Vagina (tissue), 2 donors: ENCODE data around the gene PDK3. TPM values are rescaled to one million over a fixed set of nuclear protein-coding genes. Genes with fewer than 3 reads are reported as not detected.

ENCODE experiments used
- DNase-seq, 2 donors: peaks; one replicate each; pipeline ENCODE4 v3.0.0-alpha.2; 2017; ENCODE audit errors: extremely low spot score in 2 of 2
- H3K27ac ChIP-seq: fragments of 200-600 bp; sonication (generic); one replicate; pipeline ENCODE4 v1.5.1; 2019
- H3K27me3 ChIP-seq: fragments of 200-600 bp; sonication (generic); one replicate; pipeline ENCODE4 v1.5.1; 2019
- H3K36me3 ChIP-seq, 2 donors: fragments of 200-600 bp; sonication (generic); one replicate each; pipeline ENCODE4 v1.5.1; 2017 to 2019
- H3K4me1 ChIP-seq: fragments of 200-600 bp; sonication (generic); one replicate; pipeline ENCODE4 v1.5.1; 2019
- H3K4me3 ChIP-seq, 2 donors: fragments of 200-600 bp; sonication (generic); 1 replicate in 1 of 2; 2 replicates in 1 of 2; pipeline ENCODE4 v1.5.1; 2016 to 2019
- H3K9me3 ChIP-seq: fragments of 200-600 bp; sonication (generic); one replicate; pipeline ENCODE4 v1.5.1; 2019
- POLR2A ChIP-seq, 2 donors: fragments of 450-650 bp; IDR thresholded peaks; one replicate each; pipeline ENCODE4 v1.6.1; 2017; ENCODE audit warnings: antibody characterized with exemption in 2 of 2, mild to moderate bottlenecking in 2 of 2, moderate library complexity in 2 of 2
- POLR2AphosphoS5 ChIP-seq, 2 donors: sonication (generic); formaldehyde crosslinking; IDR thresholded peaks; one replicate each; pipeline ENCODE4 v1.9.0; 2017; ENCODE audit warnings: antibody characterized with exemption in 2 of 2, mild to moderate bottlenecking in 2 of 2, low read depth in 1 of 2; ENCODE audit not compliant: insufficient read depth in 1 of 2
- intact Hi-C: fragments of 100-400 bp; cut with DNase I; formaldehyde crosslinking; loops from one replicate; pipeline ENCODE4 v1.15.1; 2023
- total RNA-seq: library from RNA; depleted of rRNA; stranded (reverse); fragments of >200 nt; gene quantifications from one replicate; pipeline ENCODE4 v1.2.3, GENCODE V29; 2016
- TF ChIP-seq, protein P1 (sequence below), 3 experiments: fragments of 450-650 bp in 2 of 3; fragments of 200-600 bp in 1 of 3; sonication (generic) in 1 of 3; IDR thresholded peaks; one replicate each; pipeline ENCODE4 v1.5.1; 2017 to 2019; ENCODE audit warnings: antibody characterized with exemption in 3 of 3, mild to moderate bottlenecking in 2 of 3, moderate library complexity in 2 of 3

The PDK3 gene
- total RNA-seq, 1 donor from 2014 or later = 23.3 TPM

DNA sequence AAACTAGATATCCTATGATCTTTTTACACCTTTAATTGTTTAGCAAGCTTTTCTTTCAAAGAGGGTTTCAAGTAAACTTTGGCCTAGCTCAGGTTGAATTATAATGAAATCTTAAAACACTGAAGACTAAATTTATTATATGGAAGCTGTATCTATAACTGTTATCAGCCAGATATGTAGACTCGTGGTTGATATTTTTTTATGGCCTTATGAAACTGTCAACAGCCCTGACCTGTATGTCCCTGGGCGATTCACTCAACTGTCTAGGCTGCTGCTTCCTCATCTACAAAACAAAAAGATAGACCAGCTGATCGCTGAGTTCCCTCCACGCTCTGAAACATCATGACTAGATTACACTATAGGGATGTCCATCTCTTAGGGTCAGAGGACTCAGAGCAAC, 21.2 kb upstream of the PDK3 start:
- H3K27ac ChIP-seq = no peak overlapping the region
- no peak overlapping the region for H3K4me3 ChIP-seq
- TF ChIP-seq POLR2A (IDR thresholded peaks at IDR 0.05) (no peak), POLR2AphosphoS5 (IDR thresholded peaks at IDR 0.05; ENCODE audit: insufficient read depth in 1 of 2, low read depth in 1 of 2) (no peak)
- TF ChIP-seq, protein P1, sequence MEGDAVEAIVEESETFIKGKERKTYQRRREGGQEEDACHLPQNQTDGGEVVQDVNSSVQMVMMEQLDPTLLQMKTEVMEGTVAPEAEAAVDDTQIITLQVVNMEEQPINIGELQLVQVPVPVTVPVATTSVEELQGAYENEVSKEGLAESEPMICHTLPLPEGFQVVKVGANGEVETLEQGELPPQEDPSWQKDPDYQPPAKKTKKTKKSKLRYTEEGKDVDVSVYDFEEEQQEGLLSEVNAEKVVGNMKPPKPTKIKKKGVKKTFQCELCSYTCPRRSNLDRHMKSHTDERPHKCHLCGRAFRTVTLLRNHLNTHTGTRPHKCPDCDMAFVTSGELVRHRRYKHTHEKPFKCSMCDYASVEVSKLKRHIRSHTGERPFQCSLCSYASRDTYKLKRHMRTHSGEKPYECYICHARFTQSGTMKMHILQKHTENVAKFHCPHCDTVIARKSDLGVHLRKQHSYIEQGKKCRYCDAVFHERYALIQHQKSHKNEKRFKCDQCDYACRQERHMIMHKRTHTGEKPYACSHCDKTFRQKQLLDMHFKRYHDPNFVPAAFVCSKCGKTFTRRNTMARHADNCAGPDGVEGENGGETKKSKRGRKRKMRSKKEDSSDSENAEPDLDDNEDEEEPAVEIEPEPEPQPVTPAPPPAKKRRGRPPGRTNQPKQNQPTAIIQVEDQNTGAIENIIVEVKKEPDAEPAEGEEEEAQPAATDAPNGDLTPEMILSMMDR (IDR thresholded peaks at IDR 0.05) = no peak
- H3K36me3 ChIP-seq = no peaks in the 10 kb centered on the region
- H3K27me3 ChIP-seq = no peaks in the 10 kb centered on the region
- H3K4me1 ChIP-seq = no peaks in the 10 kb centered on the region
- DNase-seq = no peak
- H3K9me3 ChIP-seq = no peaks in the 10 kb centered on the region
- intact Hi-C loops = no loop called here

DNA sequence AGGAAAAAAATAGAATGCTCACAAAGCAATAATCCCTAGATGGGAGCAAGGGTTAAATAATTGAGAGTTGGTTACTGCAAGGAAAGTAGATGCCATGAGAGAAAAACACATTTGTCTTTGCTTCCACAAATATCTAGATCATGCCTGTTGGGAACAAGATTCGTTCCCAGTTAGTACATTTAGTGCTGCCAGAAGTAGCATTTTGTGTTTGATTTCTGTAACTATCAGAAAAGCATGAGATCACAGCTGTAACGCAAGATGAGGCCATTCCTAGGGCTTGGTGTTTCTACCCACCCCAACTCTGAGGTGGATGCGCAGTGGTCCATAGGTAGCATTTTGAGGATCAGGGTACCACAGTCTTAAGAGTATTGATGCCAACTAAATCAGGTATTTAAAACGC, 20.4 kb upstream of the PDK3 start:
- no peak for DNase-seq
- Histone ChIP-seq H3K27me3 (no peaks in the 10 kb centered on the region), H3K27ac (no peak overlapping the region), H3K9me3 (no peaks in the 10 kb centered on the region), H3K36me3 (no peaks in the 10 kb centered on the region), H3K4me1 (no peaks in the 10 kb centered on the region), H3K4me3 (no peak overlapping the region)
- TF ChIP-seq, protein P1 (IDR thresholded peaks at IDR 0.05) = no peak
- TF ChIP-seq POLR2AphosphoS5 (IDR thresholded peaks at IDR 0.05; ENCODE audit: insufficient read depth in 1 of 2, low read depth in 1 of 2) = no peak
- TF ChIP-seq POLR2A (IDR thresholded peaks at IDR 0.05) = no peak
- intact Hi-C loops = no loop called here

DNA sequence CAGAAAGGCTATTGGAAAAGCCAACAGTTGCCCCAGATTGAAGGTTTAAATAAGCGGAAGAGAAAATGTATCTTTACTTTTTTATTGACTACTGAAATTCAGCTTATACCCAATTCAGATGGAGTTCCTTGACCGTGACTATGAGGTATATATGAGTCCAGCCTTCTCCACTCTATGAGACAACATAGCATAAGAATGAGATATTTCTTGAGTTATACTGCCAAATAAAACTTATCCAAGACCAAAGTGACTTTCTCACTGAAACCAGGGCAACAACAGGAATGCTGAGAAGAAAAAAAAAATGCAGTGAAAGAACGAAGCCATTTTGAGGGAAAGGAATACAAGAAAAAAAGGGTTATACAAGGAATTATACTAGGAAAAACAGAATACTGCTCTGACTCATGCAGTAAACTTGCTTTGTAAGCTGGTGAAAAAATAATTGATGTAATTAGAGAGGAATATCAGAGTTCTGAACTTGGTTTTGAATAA, 16.3 kb upstream of the PDK3 start:
- Histone ChIP-seq H3K27me3 (no peaks in the 10 kb centered on the region), H3K36me3 (no peaks in the 10 kb centered on the region)
- intact Hi-C loops = no loop called here

DNA sequence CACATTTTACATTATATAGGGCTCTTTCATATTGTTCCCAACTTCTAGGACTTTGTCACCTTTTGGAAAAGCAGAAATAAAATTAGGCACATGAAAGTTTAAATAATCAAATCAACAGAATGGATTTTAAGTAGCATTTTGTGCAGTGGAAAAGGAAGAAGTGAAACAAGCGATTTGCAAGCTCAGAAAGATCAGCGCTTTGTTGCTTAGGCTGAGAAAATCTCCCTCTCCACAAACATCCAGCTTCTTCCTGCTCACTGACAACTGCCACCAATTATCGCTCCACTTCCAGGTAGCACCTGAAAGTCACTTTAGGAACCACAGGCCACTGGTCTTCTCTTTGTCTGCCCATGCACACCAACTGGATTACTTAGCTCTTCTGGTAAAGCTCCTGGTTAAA, 2.0 kb upstream of the PDK3 start:
- intact Hi-C loops = no loop called here
- H3K4me1 ChIP-seq = no peaks in the 10 kb centered on the region
- no peak overlapping the region for H3K27ac ChIP-seq
- no peaks in the 10 kb centered on the region for H3K27me3 ChIP-seq
- H3K9me3 ChIP-seq = no peaks in the 10 kb centered on the region
- H3K4me3 ChIP-seq = no peak overlapping the region
- no peaks in the 10 kb centered on the region for H3K36me3 ChIP-seq
- TF ChIP-seq POLR2A (IDR thresholded peaks at IDR 0.05) = no peak
- no peak for TF ChIP-seq POLR2AphosphoS5 (IDR thresholded peaks at IDR 0.05; ENCODE audit: insufficient read depth in 1 of 2, low read depth in 1 of 2)
- TF ChIP-seq, protein P1 (IDR thresholded peaks at IDR 0.05) = no peak
- no peak for DNase-seq

More for the DNA sequence above, 16.3 kb upstream of the PDK3 start:
- H3K4me1 ChIP-seq = no peaks in the 10 kb centered on the region
- no peak overlapping the region for H3K27ac ChIP-seq
- H3K9me3 ChIP-seq = no peaks in the 10 kb centered on the region
- H3K4me3 ChIP-seq = no peak overlapping the region
- DNase-seq = no peak
- TF ChIP-seq POLR2A (IDR thresholded peaks at IDR 0.05) (no peak), POLR2AphosphoS5 (IDR thresholded peaks at IDR 0.05; ENCODE audit: insufficient read depth in 1 of 2, low read depth in 1 of 2) (no peak)
- TF ChIP-seq, protein P1 (IDR thresholded peaks at IDR 0.05) = no peak

DNA sequence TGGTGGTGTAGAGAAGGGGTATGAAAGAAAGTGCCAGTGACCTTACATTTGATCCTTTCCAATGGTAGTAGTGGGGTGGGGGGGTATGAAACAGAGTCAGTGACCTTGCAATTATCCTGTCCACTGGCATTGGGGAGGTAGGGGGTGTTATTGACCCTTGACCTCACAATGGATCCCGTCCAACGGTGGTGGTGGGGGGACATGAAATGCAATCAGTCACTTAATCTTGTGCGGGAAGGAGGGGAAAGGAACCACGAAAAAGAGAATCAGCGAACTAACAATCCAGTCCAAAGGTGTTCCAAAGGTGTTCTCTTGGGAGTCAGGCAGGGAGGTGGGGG, 619 bp upstream of the PDK3 start:
- H3K4me3 ChIP-seq = peak overlapping the region; percentile 60 to 71
- no peak for DNase-seq
- intact Hi-C loops = no loop called here

More for the DNA sequence above, 619 bp upstream of the PDK3 start:
- H3K4me1 ChIP-seq = no peaks in the 10 kb centered on the region
- TF ChIP-seq, protein P1 (IDR thresholded peaks at IDR 0.05) = no peak
- no peak for TF ChIP-seq POLR2AphosphoS5 (IDR thresholded peaks at IDR 0.05; ENCODE audit: insufficient read depth in 1 of 2, low read depth in 1 of 2)
- TF ChIP-seq POLR2A (IDR thresholded peaks at IDR 0.05) = no peak
- H3K27me3 ChIP-seq = no peaks in the 10 kb centered on the region
- peak overlapping the region; percentile 78 for H3K27ac ChIP-seq
- H3K9me3 ChIP-seq = no peaks in the 10 kb centered on the region
- H3K36me3 ChIP-seq = no peaks in the 10 kb centered on the region
